Upper lobe of left lung (tissue), 6 donors: ENCODE results near the gene VWA8. TPM values are rescaled to one million over a fixed set of nuclear protein-coding genes. Genes with fewer than 3 reads are reported as not detected.

Experiments used
- ATAC-seq, 2 donors: fragments of 200-7000 bp; cut with Tn5 transposase; one replicate each; pipeline ENCODE4 v1.9.1; 2022; ENCODE audit warnings: mild to moderate bottlenecking in 2 of 2, moderate library complexity in 2 of 2; ENCODE audit not compliant: low FRiP score in 2 of 2
- DNase-seq, 2 donors: peaks; one replicate each; pipeline ENCODE4 v3.0.0-alpha.2; 2019 to 2020
- H3K27ac ChIP-seq, 4 donors: fragments of 200-600 bp; sonication (generic); one replicate each; pipeline ENCODE4 v1.5.1; 2016 to 2019
- H3K27me3 ChIP-seq, 4 donors: fragments of 200-600 bp; sonication (generic); one replicate each; pipeline ENCODE4 v1.5.1; 2017 to 2019
- H3K36me3 ChIP-seq, 4 donors: fragments of 200-600 bp; sonication (generic); one replicate each; pipeline ENCODE4 v1.5.1; 2016 to 2019
- H3K4me1 ChIP-seq, 4 donors: fragments of 200-600 bp; sonication (generic); one replicate each; pipeline ENCODE4 v1.5.1; 2018 to 2019
- H3K4me3 ChIP-seq, 4 donors: fragments of 200-600 bp; sonication (generic); one replicate each; pipeline ENCODE4 v1.5.1; 2017 to 2019; ENCODE audit warnings: mild to moderate bottlenecking in 2 of 4, moderate library complexity in 1 of 4
- H3K9me3 ChIP-seq, 4 donors: fragments of 200-600 bp; sonication (generic); one replicate each; pipeline ENCODE4 v1.5.1; 2018 to 2019
- CTCF ChIP-seq, 6 experiments: fragments of 450-650 bp in 4 of 6; fragments of 200-600 bp in 2 of 6; sonication (generic) in 2 of 6; IDR thresholded peaks; one replicate each; pipeline ENCODE4 v1.5.1; 2016 to 2019; ENCODE audit warnings: antibody characterized with exemption in 6 of 6
- EP300 ChIP-seq, 4 donors: sonication (generic); formaldehyde crosslinking; IDR thresholded peaks; one replicate each; pipeline ENCODE4 v1.5.1; 2017; ENCODE audit warnings: antibody characterized with exemption in 4 of 4, control low read depth in 2 of 4
- POLR2A ChIP-seq, 4 donors: fragments of 450-650 bp; IDR thresholded peaks; one replicate each; pipeline ENCODE4 v1.5.1; 2016 to 2017; ENCODE audit warnings: antibody characterized with exemption in 4 of 4, mild to moderate bottlenecking in 2 of 4
- POLR2AphosphoS5 ChIP-seq, 2 donors: sonication (generic); formaldehyde crosslinking; IDR thresholded peaks; one replicate each; pipeline ENCODE4 v1.5.1; 2017; ENCODE audit warnings: antibody characterized with exemption in 2 of 2
- WGBS, 2 donors: methylation state at CpG; one replicate each; pipeline ENCODE4 v1.1.5; 2017 to 2018; 5-methylcytosine and 5-hydroxymethylcytosine counted together
- total RNA-seq, 6 donors: library from RNA; depleted of rRNA in 4 of 6; stranded (reverse); fragments of >200 nt in 4 of 6; gene quantifications; one replicate each; pipeline versions ENCODE4 v1.1.0 to v1.2.1, GENCODE V29; 2016 to 2021
- donor health status: DM: no; HTN: no; CAD: no; lungs with moderate emphysema.
- donor health status: DM: no; HTN: yes; CAD: no; lungs with severe emphysema.

The VWA8 gene
- total RNA-seq, 6 donors from 2014 or later, result 15.0 to 39.8 (median 16.9) TPM

- Histone ChIP-seq H3K27me3 (no peaks in the 10 kb centered on the region), H3K4me1 (no peaks in the 10 kb centered on the region), H3K9me3 (no peaks in the 10 kb centered on the region), H3K4me3 (no peak overlapping the region), H3K27ac (peak overlapping the region in 1 of 4 donors; percentile 39), H3K36me3 (peaks cover 0 to 3% (median 0%) of the 10 kb centered on the region in 4 donors)
- no peak for TF ChIP-seq POLR2A (IDR thresholded peaks at IDR 0.05)
- TF ChIP-seq POLR2AphosphoS5 (IDR thresholded peaks at IDR 0.05), result peak in 1 of 2 donors; percentile 12
- TF ChIP-seq CTCF (IDR thresholded peaks at IDR 0.05), result no peak
- no peak for TF ChIP-seq EP300 (IDR thresholded peaks at IDR 0.05)
- DNase-seq (no peak), ATAC-seq (peak in 1 of 2 donors; percentile 51)
- WGBS, 2 donors, result 55 to 57% methylated on average over 5 of the region's 5 CpGs
Observed at GRCh38 chr13:41827507-41828213, 133.2 kb downstream of the VWA8 start.

- TF ChIP-seq CTCF (IDR thresholded peaks at IDR 0.05), result no peak
- TF ChIP-seq POLR2A (IDR thresholded peaks at IDR 0.05), result no peak
- TF ChIP-seq EP300 (IDR thresholded peaks at IDR 0.05), result no peak
- no peak for TF ChIP-seq POLR2AphosphoS5 (IDR thresholded peaks at IDR 0.05)
- H3K36me3 ChIP-seq, result peaks cover 0 to 3% (median 0%) of the 10 kb centered on the region in 4 donors
- H3K27ac ChIP-seq, result no peak overlapping the region
- no peaks in the 10 kb centered on the region for H3K27me3 ChIP-seq
- no peaks in the 10 kb centered on the region for H3K4me1 ChIP-seq
- DNase-seq, result no peak
- H3K4me3 ChIP-seq, result no peak overlapping the region
- no peaks in the 10 kb centered on the region for H3K9me3 ChIP-seq
- ATAC-seq, result no peak
Observed at GRCh38 chr13:41825691-41826090, 135.2 kb downstream of the VWA8 start.

GRCh38 chr13:41823476-41823875 is 137.4 kb downstream of the VWA8 start:
- Histone ChIP-seq H3K27me3 (no peaks in the 10 kb centered on the region), H3K27ac (no peak overlapping the region), H3K36me3 (peaks cover 0 to 6% (median 1%) of the 10 kb centered on the region in 4 donors), H3K9me3 (no peaks in the 10 kb centered on the region), H3K4me3 (no peak overlapping the region), H3K4me1 (no peaks in the 10 kb centered on the region)
- ATAC-seq (no peak), DNase-seq (no peak)
- 86 to 91% methylated on average over 4 of the region's 4 CpGs for WGBS, 2 donors
- TF ChIP-seq EP300 (IDR thresholded peaks at IDR 0.05) (no peak), POLR2AphosphoS5 (IDR thresholded peaks at IDR 0.05) (no peak), POLR2A (IDR thresholded peaks at IDR 0.05) (no peak), CTCF (IDR thresholded peaks at IDR 0.05) (no peak)

- TF ChIP-seq POLR2A (IDR thresholded peaks at IDR 0.05) (no peak), EP300 (IDR thresholded peaks at IDR 0.05) (no peak), CTCF (IDR thresholded peaks at IDR 0.05) (no peak), POLR2AphosphoS5 (IDR thresholded peaks at IDR 0.05) (no peak)
- Histone ChIP-seq H3K27me3 (no peaks in the 10 kb centered on the region), H3K4me1 (no peaks in the 10 kb centered on the region), H3K4me3 (no peak overlapping the region), H3K27ac (no peak overlapping the region), H3K36me3 (peaks cover 0 to 8% (median 1%) of the 10 kb centered on the region in 4 donors), H3K9me3 (no peaks in the 10 kb centered on the region)
- ATAC-seq (no peak), DNase-seq (no peak)
Observed at GRCh38 chr13:41822560-41822959, 138.3 kb downstream of the VWA8 start.

- WGBS, 2 donors, result 58 to 68% methylated on average over 2 of the region's 2 CpGs
- H3K27ac ChIP-seq, result no peak overlapping the region
- no peaks in the 10 kb centered on the region for H3K9me3 ChIP-seq
- H3K36me3 ChIP-seq, result peaks cover 0 to 8% (median 3%) of the 10 kb centered on the region in 4 donors
- H3K4me3 ChIP-seq, result no peak overlapping the region
- DNase-seq, result no peak
- H3K4me1 ChIP-seq, result no peaks in the 10 kb centered on the region
- no peaks in the 10 kb centered on the region for H3K27me3 ChIP-seq
- TF ChIP-seq POLR2A (IDR thresholded peaks at IDR 0.05) (no peak), CTCF (IDR thresholded peaks at IDR 0.05) (no peak), POLR2AphosphoS5 (IDR thresholded peaks at IDR 0.05) (no peak), EP300 (IDR thresholded peaks at IDR 0.05) (no peak)
- no peak for ATAC-seq
Observed at GRCh38 chr13:41821238-41821594, 139.7 kb downstream of the VWA8 start.
